NCI-H2107 (cell line): Measurements from ENCODE around the gene LONP1.
A peak's percentile ranks its signal among the peaks of the same experiment; 100 is the strongest.
"Not testable (repeated sequence)": the region's sequence is repeated elsewhere in the genome, so short reads cannot be mapped to it uniquely, and the experiment has no call there.

Experiments used
- DNase-seq: peaks from one replicate; lab custom pipeline; 2025; lab: John Stamatoyannopoulos, UW

Gene LONP1, protein sequence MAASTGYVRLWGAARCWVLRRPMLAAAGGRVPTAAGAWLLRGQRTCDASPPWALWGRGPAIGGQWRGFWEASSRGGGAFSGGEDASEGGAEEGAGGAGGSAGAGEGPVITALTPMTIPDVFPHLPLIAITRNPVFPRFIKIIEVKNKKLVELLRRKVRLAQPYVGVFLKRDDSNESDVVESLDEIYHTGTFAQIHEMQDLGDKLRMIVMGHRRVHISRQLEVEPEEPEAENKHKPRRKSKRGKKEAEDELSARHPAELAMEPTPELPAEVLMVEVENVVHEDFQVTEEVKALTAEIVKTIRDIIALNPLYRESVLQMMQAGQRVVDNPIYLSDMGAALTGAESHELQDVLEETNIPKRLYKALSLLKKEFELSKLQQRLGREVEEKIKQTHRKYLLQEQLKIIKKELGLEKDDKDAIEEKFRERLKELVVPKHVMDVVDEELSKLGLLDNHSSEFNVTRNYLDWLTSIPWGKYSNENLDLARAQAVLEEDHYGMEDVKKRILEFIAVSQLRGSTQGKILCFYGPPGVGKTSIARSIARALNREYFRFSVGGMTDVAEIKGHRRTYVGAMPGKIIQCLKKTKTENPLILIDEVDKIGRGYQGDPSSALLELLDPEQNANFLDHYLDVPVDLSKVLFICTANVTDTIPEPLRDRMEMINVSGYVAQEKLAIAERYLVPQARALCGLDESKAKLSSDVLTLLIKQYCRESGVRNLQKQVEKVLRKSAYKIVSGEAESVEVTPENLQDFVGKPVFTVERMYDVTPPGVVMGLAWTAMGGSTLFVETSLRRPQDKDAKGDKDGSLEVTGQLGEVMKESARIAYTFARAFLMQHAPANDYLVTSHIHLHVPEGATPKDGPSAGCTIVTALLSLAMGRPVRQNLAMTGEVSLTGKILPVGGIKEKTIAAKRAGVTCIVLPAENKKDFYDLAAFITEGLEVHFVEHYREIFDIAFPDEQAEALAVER

DNA sequence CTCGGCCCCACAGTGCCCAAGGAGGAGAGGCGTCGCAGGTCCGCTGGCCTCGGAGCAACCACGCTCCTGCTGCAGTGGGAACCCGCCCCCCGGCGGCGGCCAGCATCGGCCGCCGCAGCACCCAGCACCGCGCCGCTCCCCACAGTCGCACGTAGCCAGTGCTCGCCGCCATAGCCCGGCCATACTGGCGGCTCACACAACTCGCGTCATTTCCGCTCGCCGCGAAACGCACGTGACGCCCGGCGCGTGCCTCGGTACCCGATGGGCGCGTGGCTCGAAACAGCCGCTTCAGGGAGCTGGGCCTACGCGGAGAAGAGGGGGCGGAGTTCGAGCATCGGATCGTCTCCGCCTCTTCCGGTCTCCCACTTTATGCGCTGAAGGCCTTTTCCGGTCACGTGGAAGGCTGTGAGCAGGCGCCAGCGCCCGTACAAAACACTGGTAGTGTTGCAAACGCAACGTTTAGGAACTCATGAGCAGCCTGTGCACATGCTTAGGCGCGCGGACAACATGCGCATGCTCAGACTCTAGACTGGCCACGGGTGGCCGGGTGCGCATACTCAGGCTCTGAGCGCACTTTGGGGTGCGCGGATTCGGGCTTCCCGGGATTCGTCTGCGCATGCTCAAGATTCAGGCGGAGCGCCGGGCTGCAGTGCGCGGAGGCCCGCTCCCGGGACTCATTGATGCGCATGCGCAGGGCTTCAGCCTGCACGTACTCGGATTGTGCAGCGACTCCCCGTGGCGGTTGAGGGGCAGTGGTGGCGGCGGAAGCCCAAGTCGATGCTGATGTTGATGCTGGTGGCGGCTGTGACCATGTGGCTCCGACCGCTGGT, at the start of gene LONP1, which contains the start of gene CATSPERD:
Gene LONP1, minus strand, starts transcription at position 186 of the 830 bp plus-strand sequence. Its CDS starts 14 bp downstream, at position 172.
Gene CATSPERD, plus strand, starts transcription at position 677 of the 830 bp plus-strand sequence. Its CDS starts 101 bp downstream, at position 778.
- peak; percentile 97 for DNase-seq

GRCh38 chr19:5767949-5768348, 48.0 kb upstream of the LONP1 start:
- no peak for DNase-seq

DNA sequence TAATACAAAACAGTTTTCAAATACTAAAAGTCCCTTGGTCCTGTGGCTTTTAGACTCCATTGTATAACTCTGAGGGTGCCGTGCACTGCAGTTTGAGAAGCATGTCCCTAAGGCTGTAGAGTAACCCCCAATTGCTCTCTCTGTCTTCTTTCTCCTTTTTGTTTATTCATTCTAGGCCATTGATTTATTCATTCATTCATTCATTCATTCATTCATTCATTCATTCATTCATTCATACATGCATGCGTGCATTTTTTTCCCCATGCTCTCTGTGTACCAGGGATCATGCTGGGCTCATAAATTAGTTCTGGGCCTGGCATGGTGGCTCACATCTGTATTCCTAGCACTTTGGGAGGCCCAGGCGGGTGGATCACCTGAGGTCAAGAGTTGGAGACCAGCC, 45.3 kb upstream of the LONP1 start:
- DNase-seq, result no peak

DNA sequence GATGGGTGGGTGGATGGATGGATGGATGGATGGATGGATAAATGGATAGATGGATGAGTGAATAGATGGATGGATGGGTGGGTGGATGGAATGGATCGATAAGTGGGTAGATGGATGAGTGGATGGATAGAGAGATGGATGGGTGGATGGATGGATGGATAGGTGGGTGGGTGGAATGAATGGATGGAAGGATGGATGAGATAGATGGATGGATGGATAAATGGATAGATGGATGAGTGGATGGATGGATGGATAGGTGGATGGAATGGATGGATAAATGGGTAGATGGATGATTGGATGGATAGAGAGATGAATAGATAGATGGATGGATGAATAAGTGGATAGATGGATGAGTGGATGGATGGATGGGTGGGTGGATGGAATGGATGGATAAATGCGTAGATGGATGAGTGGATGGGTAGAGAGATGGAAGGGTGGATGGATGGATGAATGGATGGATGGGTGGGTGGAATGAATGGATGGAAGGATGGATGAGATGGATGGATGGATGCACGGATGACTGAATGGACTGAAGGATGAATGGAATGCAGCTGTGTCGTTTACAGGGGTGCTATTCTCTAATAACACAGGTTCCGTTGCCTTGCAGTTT, 42.8 kb upstream of the LONP1 start:
- no peak for DNase-seq

- DNase-seq, result no peak
Measured at GRCh38 chr19:5753743-5754142, 33.8 kb upstream of the LONP1 start.

DNA sequence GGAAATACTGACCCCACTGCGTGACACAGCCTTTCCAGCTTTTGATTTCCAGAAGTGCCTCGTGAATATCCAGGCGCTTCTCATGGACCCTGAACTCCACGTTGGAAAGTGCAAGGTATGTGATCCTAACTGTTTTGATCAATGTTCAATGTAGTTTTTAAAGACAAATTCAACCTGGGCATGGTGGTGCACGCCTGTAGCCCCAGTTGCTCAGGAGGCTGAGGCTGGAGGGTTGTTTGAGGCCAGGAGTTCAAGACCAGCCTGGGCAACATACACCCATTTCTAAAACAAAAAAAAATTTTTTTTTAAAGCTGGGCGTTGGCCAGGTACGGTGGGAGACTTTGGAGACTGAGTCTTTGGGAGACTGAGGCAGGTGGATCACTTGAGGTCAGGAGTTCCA, 31.8 kb upstream of the LONP1 start:
- no peak for DNase-seq

GRCh38 chr19:5749505-5749904, 29.6 kb upstream of the LONP1 start:
- DNase-seq, result no peak

- DNase-seq, result not testable (repeated sequence)
Measured at GRCh38 chr19:5748920-5749319, 29.0 kb upstream of the LONP1 start.

DNA sequence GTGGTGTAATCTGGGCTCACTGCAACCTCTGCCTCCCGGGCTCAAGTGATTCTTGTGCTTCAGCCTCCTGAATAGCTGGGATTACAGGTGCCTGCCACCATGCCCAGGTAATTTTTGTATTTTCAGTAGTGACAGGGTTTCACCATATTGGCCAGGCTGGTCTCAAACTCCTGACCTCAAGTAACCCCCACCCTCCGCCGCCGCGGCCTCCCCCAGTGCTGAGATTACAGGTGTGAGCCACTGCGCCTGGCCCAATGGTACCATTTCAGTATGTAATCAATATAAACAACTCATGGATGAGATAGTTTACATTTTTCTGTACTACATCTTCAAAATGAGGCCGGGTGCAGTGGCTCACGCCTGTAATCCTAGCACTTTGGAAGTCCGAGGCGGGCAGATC, 25.1 kb upstream of the LONP1 start:
- DNase-seq, result not testable (repeated sequence)

GRCh38 chr19:5743630-5744029, 23.7 kb upstream of the LONP1 start:
- no peak for DNase-seq

DNA sequence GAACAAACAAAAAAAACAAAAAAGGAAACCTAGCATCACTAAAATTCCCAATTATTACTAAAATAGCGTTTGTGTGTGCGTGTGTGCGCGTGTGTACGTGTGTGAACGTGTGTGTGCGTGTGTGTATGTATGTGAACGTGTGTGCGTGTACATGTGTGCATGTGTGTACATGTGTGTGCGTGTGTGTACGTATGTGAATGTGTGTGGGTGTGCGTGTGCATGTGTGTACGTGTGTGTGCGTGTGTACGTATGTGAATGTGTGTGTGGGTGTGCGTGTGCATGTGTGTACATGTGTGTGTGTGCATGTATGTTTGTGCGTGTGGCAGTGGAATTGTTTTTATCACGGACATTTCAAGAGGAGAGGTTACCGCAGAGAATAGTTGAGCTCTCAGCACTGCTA, 22.1 kb upstream of the LONP1 start:
- no peak for DNase-seq

- DNase-seq, result no peak
Measured at GRCh38 chr19:5738423-5738822, 18.5 kb upstream of the LONP1 start.

DNA sequence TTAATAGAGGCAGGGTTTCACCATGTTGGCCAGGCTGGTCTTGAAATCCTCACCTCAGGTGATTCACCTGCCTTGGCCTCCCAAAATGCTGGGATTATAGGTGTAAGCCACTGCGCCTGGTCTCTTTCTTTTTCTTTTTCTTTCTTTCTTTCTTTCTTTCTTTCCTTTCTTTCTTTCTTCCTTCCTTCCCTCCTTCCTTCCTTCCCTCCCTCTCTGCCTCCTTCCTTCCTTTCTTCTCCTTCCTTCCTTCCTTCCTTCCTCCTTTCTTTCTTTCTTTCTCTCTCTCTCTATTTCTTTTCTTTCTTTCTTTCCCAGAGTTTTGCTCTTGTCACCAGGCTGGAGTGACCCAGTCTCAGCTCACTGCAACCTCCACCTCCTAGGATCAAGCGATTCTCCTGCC, 13.2 kb upstream of the LONP1 start:
- not testable (repeated sequence) for DNase-seq

- no peak for DNase-seq
Measured at GRCh38 chr19:5727453-5728050, 7.6 kb upstream of the LONP1 start.

GRCh38 chr19:5719274-5719960, 529 bp downstream of the LONP1 start:
- DNase-seq, result no peak

GRCh38 chr19:5718579-5719273, 1.2 kb downstream of the LONP1 start:
- DNase-seq, result no peak

GRCh38 chr19:5718037-5718578, 1.8 kb downstream of the LONP1 start:
- DNase-seq, result no peak

DNA sequence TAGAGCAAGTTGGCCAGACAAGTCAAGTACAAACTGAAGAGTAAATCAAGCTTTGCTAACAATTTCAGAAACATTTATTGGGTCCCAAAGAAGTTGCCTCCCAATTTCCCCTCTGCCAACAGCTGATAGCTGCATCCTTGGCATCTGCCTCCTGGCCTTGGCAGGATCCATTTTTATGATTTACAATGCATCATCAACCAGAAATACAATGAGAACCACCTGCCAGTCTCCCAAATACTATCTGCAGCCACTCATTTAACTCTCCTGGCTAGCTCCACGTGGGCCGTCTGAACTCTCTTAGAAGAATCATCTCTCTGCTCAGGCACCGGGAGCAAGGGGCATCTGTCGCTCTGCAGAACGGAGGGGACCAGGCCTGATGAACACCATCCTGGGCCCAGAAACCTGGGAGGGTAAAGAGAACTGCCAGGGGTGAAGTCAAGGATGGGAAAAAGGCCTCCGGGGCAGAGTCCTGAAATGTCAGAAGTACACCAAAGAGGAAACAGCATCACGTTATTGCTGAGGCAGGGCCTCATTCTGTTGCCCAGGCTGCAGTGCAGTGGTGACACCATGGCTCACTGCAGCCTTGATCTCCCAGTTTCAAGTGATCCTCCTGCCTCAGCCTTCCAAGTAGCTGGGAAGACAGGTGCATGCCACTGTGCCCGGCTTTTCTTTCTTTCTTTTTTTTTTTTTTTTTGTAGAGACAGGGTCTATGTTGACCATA, 2.6 kb downstream of the LONP1 start:
- no peak for DNase-seq

- no peak for DNase-seq
Measured at GRCh38 chr19:5714816-5715215, 5.1 kb downstream of the LONP1 start.
